ENCODE data around the gene CERK. TPM values are rescaled to one million over a fixed set of nuclear protein-coding genes. Genes with fewer than 3 reads are reported as not detected.

Gene CERK
- total RNA-seq, 1 experiment from 2014 or later = 30.9 TPM

DNA sequence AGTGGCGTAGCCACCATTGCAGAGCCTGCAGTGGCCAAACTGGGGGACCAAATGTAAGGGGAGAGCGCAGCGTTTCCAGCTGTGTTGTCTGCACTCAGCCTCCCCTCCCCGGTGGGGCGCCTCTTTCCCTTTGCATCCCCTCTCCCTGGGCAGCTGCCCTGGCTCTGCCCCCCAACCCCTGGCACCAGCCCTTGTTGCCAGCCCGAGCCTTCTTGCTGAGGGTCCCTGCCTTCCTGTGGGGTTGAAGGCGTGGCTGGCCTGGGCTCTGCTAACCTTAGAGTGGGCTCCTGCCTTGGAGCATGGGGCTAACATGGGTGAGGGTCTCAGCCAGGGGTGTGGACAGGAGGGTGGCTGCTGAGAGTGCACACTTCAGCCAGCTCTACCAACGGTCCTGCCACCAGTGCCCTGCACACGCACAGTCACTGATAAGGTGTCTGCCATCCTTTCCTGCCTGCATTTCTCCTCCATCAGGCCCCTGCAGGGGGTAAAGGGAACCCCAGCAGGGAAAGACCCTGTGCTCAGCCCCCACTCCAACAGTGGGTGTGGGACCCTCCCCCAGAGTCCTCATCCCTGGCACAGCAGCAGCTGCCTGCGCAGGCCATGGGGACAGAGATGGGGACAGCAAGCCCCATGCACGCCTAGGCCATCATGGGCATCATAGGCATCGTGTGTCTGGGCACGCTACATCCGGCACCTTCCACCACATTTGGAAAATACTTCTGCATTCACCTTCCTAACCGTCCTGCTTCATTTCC, 43.5 kb downstream of the CERK start:
- H3K27me3 ChIP-seq (ENCODE audit: control insufficient read depth, insufficient read depth, low read length) = no peaks in the 10 kb centered on the region
- TF ChIP-seq SIN3A (IDR thresholded peaks at IDR 0.05; ENCODE audit: borderline replicate concordance, insufficient read depth, low read depth, low read length) (no peak), POLR2AphosphoS5 (IDR thresholded peaks at IDR 0.05; ENCODE audit: low read depth, low read length) (no peak), TCF7L2 (IDR thresholded peaks at IDR 0.05; ENCODE audit: low read depth, low read length) (no peak)
- TF ChIP-seq, protein P1, sequence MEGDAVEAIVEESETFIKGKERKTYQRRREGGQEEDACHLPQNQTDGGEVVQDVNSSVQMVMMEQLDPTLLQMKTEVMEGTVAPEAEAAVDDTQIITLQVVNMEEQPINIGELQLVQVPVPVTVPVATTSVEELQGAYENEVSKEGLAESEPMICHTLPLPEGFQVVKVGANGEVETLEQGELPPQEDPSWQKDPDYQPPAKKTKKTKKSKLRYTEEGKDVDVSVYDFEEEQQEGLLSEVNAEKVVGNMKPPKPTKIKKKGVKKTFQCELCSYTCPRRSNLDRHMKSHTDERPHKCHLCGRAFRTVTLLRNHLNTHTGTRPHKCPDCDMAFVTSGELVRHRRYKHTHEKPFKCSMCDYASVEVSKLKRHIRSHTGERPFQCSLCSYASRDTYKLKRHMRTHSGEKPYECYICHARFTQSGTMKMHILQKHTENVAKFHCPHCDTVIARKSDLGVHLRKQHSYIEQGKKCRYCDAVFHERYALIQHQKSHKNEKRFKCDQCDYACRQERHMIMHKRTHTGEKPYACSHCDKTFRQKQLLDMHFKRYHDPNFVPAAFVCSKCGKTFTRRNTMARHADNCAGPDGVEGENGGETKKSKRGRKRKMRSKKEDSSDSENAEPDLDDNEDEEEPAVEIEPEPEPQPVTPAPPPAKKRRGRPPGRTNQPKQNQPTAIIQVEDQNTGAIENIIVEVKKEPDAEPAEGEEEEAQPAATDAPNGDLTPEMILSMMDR (IDR thresholded peaks at IDR 0.05) = no peak
- TF ChIP-seq, protein P2, sequence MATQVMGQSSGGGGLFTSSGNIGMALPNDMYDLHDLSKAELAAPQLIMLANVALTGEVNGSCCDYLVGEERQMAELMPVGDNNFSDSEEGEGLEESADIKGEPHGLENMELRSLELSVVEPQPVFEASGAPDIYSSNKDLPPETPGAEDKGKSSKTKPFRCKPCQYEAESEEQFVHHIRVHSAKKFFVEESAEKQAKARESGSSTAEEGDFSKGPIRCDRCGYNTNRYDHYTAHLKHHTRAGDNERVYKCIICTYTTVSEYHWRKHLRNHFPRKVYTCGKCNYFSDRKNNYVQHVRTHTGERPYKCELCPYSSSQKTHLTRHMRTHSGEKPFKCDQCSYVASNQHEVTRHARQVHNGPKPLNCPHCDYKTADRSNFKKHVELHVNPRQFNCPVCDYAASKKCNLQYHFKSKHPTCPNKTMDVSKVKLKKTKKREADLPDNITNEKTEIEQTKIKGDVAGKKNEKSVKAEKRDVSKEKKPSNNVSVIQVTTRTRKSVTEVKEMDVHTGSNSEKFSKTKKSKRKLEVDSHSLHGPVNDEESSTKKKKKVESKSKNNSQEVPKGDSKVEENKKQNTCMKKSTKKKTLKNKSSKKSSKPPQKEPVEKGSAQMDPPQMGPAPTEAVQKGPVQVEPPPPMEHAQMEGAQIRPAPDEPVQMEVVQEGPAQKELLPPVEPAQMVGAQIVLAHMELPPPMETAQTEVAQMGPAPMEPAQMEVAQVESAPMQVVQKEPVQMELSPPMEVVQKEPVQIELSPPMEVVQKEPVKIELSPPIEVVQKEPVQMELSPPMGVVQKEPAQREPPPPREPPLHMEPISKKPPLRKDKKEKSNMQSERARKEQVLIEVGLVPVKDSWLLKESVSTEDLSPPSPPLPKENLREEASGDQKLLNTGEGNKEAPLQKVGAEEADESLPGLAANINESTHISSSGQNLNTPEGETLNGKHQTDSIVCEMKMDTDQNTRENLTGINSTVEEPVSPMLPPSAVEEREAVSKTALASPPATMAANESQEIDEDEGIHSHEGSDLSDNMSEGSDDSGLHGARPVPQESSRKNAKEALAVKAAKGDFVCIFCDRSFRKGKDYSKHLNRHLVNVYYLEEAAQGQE (IDR thresholded peaks at IDR 0.05; ENCODE audit: insufficient read depth in 1 of 2, low read depth in 2 of 2, low read length in 1 of 2) = no peak
- no peaks in the 10 kb centered on the region for H3K4me1 ChIP-seq (ENCODE audit: control insufficient read depth, insufficient read depth, low read length)
- DNase-seq (ENCODE audit: low read depth, low spot score) (no peak), ATAC-seq (no peak)
- ChIA-PET POLR2A (no interaction called here), CTCF (no interaction called here)
- BruUV-seq (replicated peaks) = no TSS peak
- no peak overlapping the region for H3K27ac ChIP-seq (ENCODE audit: low read length)
- in situ Hi-C loops (cut with HindIII; ENCODE audit: low pct_unique_long_range_greater_than_20kb, low sequenced_read_pairs) = no loop called here
- no peak overlapping the region for H3K4me3 ChIP-seq (ENCODE audit: low read depth in 2 of 2, low read length in 2 of 2)
- no peaks in the 10 kb centered on the region for H3K9me3 ChIP-seq (ENCODE audit: control insufficient read depth, insufficient read depth, low read depth, low read length)
- intact Hi-C loops (cut with micrococcal nuclease; ENCODE audit: unreplicated experiment) = no loop called here
- no peaks in the 10 kb centered on the region for H3K36me3 ChIP-seq (ENCODE audit: control insufficient read depth, insufficient read depth, low read length)

DNA sequence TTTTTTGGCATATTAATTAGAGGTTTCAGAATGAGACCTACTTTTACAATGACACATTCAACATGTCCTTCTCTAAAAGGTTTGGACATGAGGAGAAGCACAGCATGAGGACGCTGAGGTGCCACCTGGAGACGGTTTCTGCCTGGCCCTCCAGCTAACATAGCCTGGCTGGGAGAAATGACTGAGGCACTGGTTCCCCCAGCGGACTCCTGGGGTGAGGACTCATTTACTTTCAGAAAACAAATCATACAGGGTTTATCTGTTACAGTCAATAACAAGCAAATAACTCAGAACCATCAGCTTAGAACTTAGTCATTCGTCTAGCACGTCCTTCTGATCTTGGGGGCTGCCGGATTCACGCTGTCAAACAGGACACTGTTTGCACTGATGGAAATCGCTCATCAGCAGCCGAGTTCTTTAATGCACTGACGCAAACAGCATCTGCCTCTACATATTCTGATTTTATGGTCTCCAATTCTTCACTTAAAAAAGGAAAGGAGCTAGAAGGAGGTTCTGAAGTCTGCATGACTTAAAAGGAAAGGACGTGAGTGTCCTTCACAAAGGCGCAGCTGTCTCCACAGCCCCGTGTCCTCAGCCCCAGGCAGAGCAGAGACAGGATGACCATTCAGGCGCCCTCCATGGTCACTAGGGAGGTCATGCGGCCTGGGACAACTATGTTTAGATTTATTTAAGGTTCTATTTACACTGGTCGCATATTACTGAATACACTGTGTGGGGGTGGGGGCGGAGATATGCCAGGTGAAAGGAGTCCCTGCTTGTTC, 44.2 kb downstream of the CERK start:
- intact Hi-C loops (cut with micrococcal nuclease; ENCODE audit: unreplicated experiment) (no loop called here), in situ Hi-C loops (cut with HindIII; ENCODE audit: low pct_unique_long_range_greater_than_20kb, low sequenced_read_pairs) (no loop called here)
- ATAC-seq (no peak), DNase-seq (ENCODE audit: low read depth, low spot score) (no peak)
- POLR2A ChIA-PET = no interaction called here
- CTCF ChIA-PET = no interaction called here
- BruUV-seq (replicated peaks) = no TSS peak
- no peak for TF ChIP-seq TCF7L2 (IDR thresholded peaks at IDR 0.05; ENCODE audit: low read depth, low read length)
- TF ChIP-seq, protein P2 (IDR thresholded peaks at IDR 0.05; ENCODE audit: insufficient read depth in 1 of 2, low read depth in 2 of 2, low read length in 1 of 2) = no peak
- TF ChIP-seq, protein P1 (IDR thresholded peaks at IDR 0.05) = no peak
- no peak for TF ChIP-seq SIN3A (IDR thresholded peaks at IDR 0.05; ENCODE audit: borderline replicate concordance, insufficient read depth, low read depth, low read length)
- TF ChIP-seq POLR2AphosphoS5 (IDR thresholded peaks at IDR 0.05; ENCODE audit: low read depth, low read length) = no peak
- no peaks in the 10 kb centered on the region for H3K36me3 ChIP-seq (ENCODE audit: control insufficient read depth, insufficient read depth, low read length)
- no peak overlapping the region for H3K27ac ChIP-seq (ENCODE audit: low read length)
- H3K9me3 ChIP-seq (ENCODE audit: control insufficient read depth, insufficient read depth, low read depth, low read length) = no peaks in the 10 kb centered on the region
- H3K27me3 ChIP-seq (ENCODE audit: control insufficient read depth, insufficient read depth, low read length) = no peaks in the 10 kb centered on the region
- no peaks in the 10 kb centered on the region for H3K4me1 ChIP-seq (ENCODE audit: control insufficient read depth, insufficient read depth, low read length)
- no peak overlapping the region for H3K4me3 ChIP-seq (ENCODE audit: low read depth in 2 of 2, low read length in 2 of 2)
